Breast epithelium (tissue), 3 donors: Measurements from ENCODE around the gene SORBS1.

Experiments
- CTCF ChIP-seq, 3 donors: fragments of 450-650 bp; IDR thresholded peaks; one replicate each; pipeline ENCODE4 v1.5.1; 2016 to 2017; ENCODE audit warnings: antibody characterized with exemption in 3 of 3, mild to moderate bottlenecking in 3 of 3, moderate library complexity in 3 of 3
- POLR2A ChIP-seq: fragments of 450-650 bp; IDR thresholded peaks from one replicate; pipeline ENCODE4 v1.6.1; 2016; ENCODE audit warnings: antibody characterized with exemption, mild to moderate bottlenecking, moderate library complexity

DNA sequence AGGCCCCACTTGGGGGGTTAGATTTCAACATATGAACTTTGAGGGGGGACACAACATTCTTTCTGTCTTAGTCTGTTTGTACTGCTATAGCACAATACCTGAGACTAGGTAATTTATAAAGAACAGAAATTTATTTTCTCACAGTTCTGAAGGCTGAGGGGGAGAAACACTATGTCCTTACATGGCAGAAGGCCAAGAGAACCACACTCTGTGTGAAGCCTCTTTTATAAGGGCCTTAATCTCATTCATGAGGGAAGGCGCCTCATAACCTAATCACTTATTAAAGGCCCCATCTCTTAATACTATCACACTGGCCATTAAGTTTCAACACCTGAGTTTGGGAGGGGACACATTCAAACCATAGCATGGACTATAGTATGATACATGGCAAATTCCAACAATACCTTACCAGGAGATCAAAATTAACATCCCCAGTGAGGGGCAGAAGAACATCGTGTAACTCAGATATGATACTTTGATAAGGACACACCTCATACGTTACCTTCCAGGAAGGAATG is 261.1 kb downstream of the SORBS1 start:
- TF ChIP-seq CTCF (IDR thresholded peaks at IDR 0.05): no peak
- no peak for TF ChIP-seq POLR2A
